GM23338 (cell line): ENCODE data around the gene MYO18B. TPM values are rescaled to one million over a fixed set of nuclear protein-coding genes. Genes with fewer than 3 reads are reported as not detected.

Experiments used
- ATAC-seq: fragments of 200-7000 bp; cut with Tn5 transposase; 3 replicates; pipeline ENCODE4 v1.9.1; 2020
- DNase-seq: peaks from one replicate; pipeline ENCODE4 v3.0.0-alpha.2; 2015; ENCODE audit warnings: low spot score
- H2AFZ ChIP-seq: fragments of 200-600 bp; sonication (generic); 2 replicates; pipeline ENCODE4 v1.8.0; 2016; ENCODE audit warnings: antibody characterized with exemption, mild to moderate bottlenecking, moderate library complexity
- H3F3A ChIP-seq: fragments of 200-600 bp; sonication (generic); replicated peaks from 2 replicates; pipeline ENCODE4 v1.8.0; 2017; ENCODE audit warnings: antibody characterized with exemption, mixed run types, low read depth
- H3K27ac ChIP-seq: fragments of 200-600 bp; sonication (generic); 2 replicates; pipeline ENCODE4 v1.6.1; 2016; ENCODE audit warnings: low read depth
- H3K27me3 ChIP-seq: fragments of 200-600 bp; sonication (generic); 2 replicates; pipeline ENCODE4 v1.8.0; 2016; ENCODE audit warnings: mild to moderate bottlenecking, mixed run types, moderate library complexity; ENCODE audit not compliant: insufficient read depth
- H3K36me3 ChIP-seq: fragments of 200-600 bp; sonication (generic); 2 replicates; pipeline ENCODE4 v1.8.0; 2016; ENCODE audit warnings: mild to moderate bottlenecking; ENCODE audit not compliant: insufficient read depth
- H3K4me1 ChIP-seq: fragments of 200-600 bp; sonication (generic); 2 replicates; pipeline ENCODE4 v1.8.0; 2016; ENCODE audit warnings: mild to moderate bottlenecking, moderate library complexity; ENCODE audit not compliant: insufficient read depth
- H3K4me2 ChIP-seq: fragments of 200-600 bp; sonication (generic); 2 replicates; pipeline ENCODE4 v1.7.1; 2017; ENCODE audit warnings: mixed run types
- H3K4me3 ChIP-seq: fragments of 200-600 bp; sonication (generic); 2 replicates; pipeline ENCODE4 v1.6.1; 2016; ENCODE audit warnings: mixed run types
- H3K79me2 ChIP-seq: fragments of 200-600 bp; sonication (generic); replicated peaks from 2 replicates; pipeline ENCODE4 v1.8.0; 2017; ENCODE audit warnings: mild to moderate bottlenecking; ENCODE audit not compliant: insufficient read depth
- H3K9me2 ChIP-seq: fragments of 200-600 bp; sonication (generic); 2 replicates; pipeline ENCODE4 v1.8.0; 2017; ENCODE audit not compliant: insufficient read depth
- H4K20me1 ChIP-seq: fragments of 200-600 bp; sonication (generic); replicated peaks from 2 replicates; pipeline ENCODE4 v1.8.0; 2017; ENCODE audit warnings: mild to moderate bottlenecking; ENCODE audit not compliant: insufficient read depth
- H3K27ac Mint-ChIP-seq: 2 replicates; pipeline ENCODE4 v1.8.0; 2020; ENCODE audit warnings: inconsistent platforms, mild to moderate bottlenecking, moderate library complexity, mixed read lengths
- H3K27me3 Mint-ChIP-seq: 3 replicates; pipeline ENCODE4 v1.8.0; 2022; ENCODE audit warnings: low read depth, mild to moderate bottlenecking, moderate library complexity, mixed read lengths, inconsistent platforms; ENCODE audit not compliant: insufficient read depth, poor library complexity
- H3K36me3 Mint-ChIP-seq: 3 replicates; pipeline ENCODE4 v1.8.0; 2021; ENCODE audit warnings: low read depth, mild to moderate bottlenecking, inconsistent platforms, moderate library complexity, mixed read lengths
- H3K4me1 Mint-ChIP-seq: 3 replicates; pipeline ENCODE4 v1.8.0; 2020; ENCODE audit warnings: mild to moderate bottlenecking, inconsistent platforms, mixed read lengths
- H3K4me3 Mint-ChIP-seq: 3 replicates; pipeline ENCODE4 v1.8.0; 2021; ENCODE audit warnings: moderate library complexity, mild to moderate bottlenecking, inconsistent platforms, mixed read lengths
- H3K9me3 Mint-ChIP-seq: 3 replicates; pipeline ENCODE4 v1.8.0; 2020; ENCODE audit warnings: moderate library complexity, mild to moderate bottlenecking, inconsistent platforms, mixed read lengths
- ETS1 ChIP-seq: IDR thresholded peaks from 2 replicates; pipeline ENCODE4 v1.6.1; 2016; ENCODE audit warnings: antibody characterized with exemption
- EZH2phosphoT487 ChIP-seq: fragments of 200-600 bp; sonication (generic); IDR thresholded peaks from one replicate; pipeline ENCODE4 v1.8.1; 2018; ENCODE audit warnings: antibody characterized with exemption; ENCODE audit not compliant: unreplicated experiment
- JUNB ChIP-seq: IDR thresholded peaks from one replicate; pipeline ENCODE4 v1.6.1; 2016; ENCODE audit warnings: antibody characterized with exemption; ENCODE audit not compliant: unreplicated experiment
- NANOG ChIP-seq: IDR thresholded peaks from 2 replicates; pipeline ENCODE4 v1.6.1; 2016; ENCODE audit warnings: antibody characterized with exemption, borderline replicate concordance
- REST ChIP-seq: IDR thresholded peaks from one replicate; pipeline ENCODE4 v1.6.1; 2018; ENCODE audit warnings: antibody characterized with exemption; ENCODE audit not compliant: unreplicated experiment
- STAT1 ChIP-seq: IDR thresholded peaks from one replicate; pipeline ENCODE4 v1.6.1; 2016; ENCODE audit warnings: antibody characterized with exemption; ENCODE audit not compliant: unreplicated experiment
- polyA plus RNA-seq: library from polyadenylated mRNA; unstranded; fragments of >200 nt; fragmentation: Nextera tagmentation; extraction: Ambion mirVana; gene quantifications from 2 replicates; pipeline ENCODE4 v1.2.1, GENCODE V29; 2016
- total RNA-seq: library from RNA; depleted of rRNA; stranded (reverse); fragments of >200 nt; shearing (Covaris generic); gene quantifications from 2 replicates; pipeline ENCODE4 v1.2.3, GENCODE V29; 2014

Gene MYO18B
- total and polyA plus RNA-seq, 2 experiments from 2014 or later = 0.36 to 0.45 TPM

DNA sequence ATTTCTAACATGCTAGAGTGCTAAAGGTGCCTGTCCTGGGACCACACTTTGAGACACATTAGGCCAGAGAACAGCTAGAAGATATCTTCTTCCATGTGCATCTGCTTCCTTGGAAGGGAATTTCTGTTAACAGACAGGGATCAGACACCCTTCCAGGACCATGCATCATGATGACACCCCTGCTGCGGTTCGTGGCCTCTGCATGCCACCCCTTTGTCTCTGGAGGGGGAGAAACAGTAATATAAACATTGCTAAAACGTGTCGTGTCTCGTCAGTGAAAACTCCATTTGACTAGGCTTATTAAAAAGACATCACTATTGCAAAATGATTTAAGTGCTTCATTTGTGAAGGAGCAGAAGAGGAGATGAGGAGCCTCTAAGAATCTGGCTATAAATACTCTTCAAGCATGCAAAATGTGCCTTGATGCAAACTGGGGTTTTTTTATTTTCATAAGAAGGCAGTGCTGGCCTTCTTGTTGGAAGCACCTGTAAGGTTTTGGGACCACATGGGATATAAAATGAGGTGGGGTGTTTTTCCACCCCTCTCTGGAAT, 141.6 kb downstream of the MYO18B start:
- Histone ChIP-seq H3K27ac (no peak overlapping the region), H3K79me2 (no peaks in the 10 kb centered on the region), H2AFZ (no peak overlapping the region), H3K4me3 (no peak overlapping the region), H3K9me2 (no peaks in the 10 kb centered on the region), H3K36me3 (no peaks in the 10 kb centered on the region), H3K4me1 (no peaks in the 10 kb centered on the region), H3K4me2 (no peak overlapping the region), H3F3A (no peaks in the 10 kb centered on the region), H3K27me3 (no peaks in the 10 kb centered on the region), H4K20me1 (no peaks in the 10 kb centered on the region)
- TF ChIP-seq REST = no peak
- no peak for TF ChIP-seq EZH2phosphoT487
- TF ChIP-seq JUNB = no peak
- no peak for TF ChIP-seq ETS1
- TF ChIP-seq STAT1 = no peak
- H3K27me3 Mint-ChIP-seq = peaks cover 7% of the 10 kb centered on the region
- no peak overlapping the region for H3K27ac Mint-ChIP-seq
- H3K36me3 Mint-ChIP-seq = no peaks in the 10 kb centered on the region
- ATAC-seq = no peak
- no peak for DNase-seq
- H3K4me3 Mint-ChIP-seq = no peak overlapping the region
- H3K4me1 Mint-ChIP-seq = peaks cover 3% of the 10 kb centered on the region; the same call in 2 of the 3 replicates
- H3K9me3 Mint-ChIP-seq = no peaks in the 10 kb centered on the region

DNA sequence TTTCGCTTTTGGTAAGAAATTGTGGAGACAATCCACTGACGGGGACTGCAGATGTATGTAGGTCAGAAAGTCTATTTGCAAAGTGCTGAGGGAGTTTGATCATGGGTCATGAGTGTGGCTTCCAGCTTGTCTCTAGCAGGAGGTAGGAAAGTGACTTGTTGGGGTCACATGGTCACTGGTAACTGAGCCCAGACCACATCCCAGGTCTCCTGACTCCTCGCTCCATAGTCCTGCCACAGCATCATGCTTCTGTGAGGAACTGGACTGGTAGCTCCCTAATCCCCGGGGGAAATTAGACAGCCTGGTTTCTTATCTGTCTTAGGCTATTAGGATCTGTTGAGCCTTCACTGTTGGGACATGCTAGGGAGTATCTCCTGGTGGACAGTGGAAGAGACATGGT, 142.1 kb downstream of the MYO18B start:
- no peak for DNase-seq
- no peak overlapping the region for H3K27ac ChIP-seq
- no peak overlapping the region for H3K4me3 ChIP-seq
- H3K4me1 ChIP-seq = no peaks in the 10 kb centered on the region
- no peak overlapping the region for H2AFZ ChIP-seq
- H3K27me3 ChIP-seq = no peaks in the 10 kb centered on the region
- peaks cover 7% of the 10 kb centered on the region for H3K27me3 Mint-ChIP-seq
- no peaks in the 10 kb centered on the region for H3K9me2 ChIP-seq
- peaks cover 7% of the 10 kb centered on the region; the same call in 2 of the 3 replicates for H3K4me1 Mint-ChIP-seq
- H3K79me2 ChIP-seq = no peaks in the 10 kb centered on the region
- H3K27ac Mint-ChIP-seq = no peak overlapping the region
- no peaks in the 10 kb centered on the region for H3K9me3 Mint-ChIP-seq
- no peak for ATAC-seq
- no peaks in the 10 kb centered on the region for H4K20me1 ChIP-seq
- no peak overlapping the region for H3K4me3 Mint-ChIP-seq
- H3F3A ChIP-seq = no peaks in the 10 kb centered on the region
- H3K36me3 Mint-ChIP-seq = no peaks in the 10 kb centered on the region
- no peak overlapping the region for H3K4me2 ChIP-seq
- TF ChIP-seq NANOG = no peak
- H3K36me3 ChIP-seq = no peaks in the 10 kb centered on the region
